SK-N-SH (cell line): ENCODE data around the gene SRGAP3. TPM values are rescaled to one million over a fixed set of nuclear protein-coding genes. Genes with fewer than 3 reads are reported as not detected.

ENCODE experiments used
- CTCF ChIA-PET: fragments of 300-600, 350-600 bp; formaldehyde crosslinking; extraction: SDS; loops from one replicate; lab custom pipeline; 2021; lab: Yijun Ruan, JAX
- POLR2A ChIA-PET: fragments of 350-600 bp; sonication (Branson Sonifier 250); formaldehyde crosslinking; extraction: SDS; loops from one replicate; lab custom pipeline; 2020; ENCODE audit warnings: antibody characterized with exemption, inconsistent platforms; lab: Yijun Ruan, JAX
- DNase-seq: peaks from one replicate; pipeline ENCODE4 v3.0.0; 2012
- H2AFZ ChIP-seq: fragments of 200-600 bp; sonication (generic); 2 replicates; pipeline ENCODE4 v1.8.1; 2016; ENCODE audit warnings: antibody characterized with exemption, mild to moderate bottlenecking, low read depth
- H3F3A ChIP-seq: fragments of 200-600 bp; sonication (generic); replicated peaks from 2 replicates; pipeline ENCODE3; 2016; ENCODE audit warnings: antibody characterized with exemption, mild to moderate bottlenecking; ENCODE audit not compliant: insufficient read depth
- H3K27ac ChIP-seq, 2 experiments: fragments of 200-500 bp in 1 of 2; fragments of 200-600 bp in 1 of 2; sonication (Bioruptor generic) in 1 of 2; sonication (generic), shearing (Covaris generic) in 1 of 2; 2 replicates each; pipeline versions ENCODE4 v1.5.1 to v1.6.1; 2014 to 2016; ENCODE audit warnings: low read depth in 2 of 2, inconsistent platforms in 1 of 2, low read length in 1 of 2, mild to moderate bottlenecking in 1 of 2, mixed read lengths in 1 of 2
- H3K27me3 ChIP-seq: fragments of 200-600 bp; sonication (generic), shearing (Covaris generic); 2 replicates; pipeline ENCODE4 v1.6.1; 2016; ENCODE audit warnings: mixed run types; ENCODE audit not compliant: insufficient read depth
- H3K36me3 ChIP-seq, 2 experiments: fragments of 200-500 bp in 1 of 2; fragments of 200-600 bp in 1 of 2; sonication (Bioruptor generic) in 1 of 2; sonication (generic) in 1 of 2; replicated peaks in 1 of 2; 2 replicates each; pipeline versions ENCODE3 to v1.5.1; 2014 to 2016; ENCODE audit warnings: low read length in 1 of 2, mild to moderate bottlenecking in 1 of 2; ENCODE audit not compliant: insufficient read depth in 2 of 2, control insufficient read depth in 1 of 2
- H3K4me1 ChIP-seq, 2 experiments: fragments of 200-500 bp in 1 of 2; fragments of 200-600 bp in 1 of 2; sonication (Bioruptor generic) in 1 of 2; sonication (generic), shearing (Covaris generic) in 1 of 2; 2 replicates each; pipeline versions ENCODE4 v1.5.1 to v1.6.1; 2014 to 2016; ENCODE audit warnings: low read depth in 1 of 2, low read length in 1 of 2, mixed run types in 1 of 2; ENCODE audit not compliant: insufficient read depth in 2 of 2, control insufficient read depth in 1 of 2
- H3K4me2 ChIP-seq: fragments of 200-600 bp; sonication (generic), shearing (Covaris generic); 2 replicates; pipeline ENCODE4 v1.6.1; 2017; ENCODE audit warnings: mixed run types
- H3K4me3 ChIP-seq, 2 experiments: fragments of 200-500 bp in 1 of 2; fragments of 200-600 bp in 1 of 2; sonication (Bioruptor generic) in 1 of 2; sonication (generic), shearing (Covaris generic) in 1 of 2; 2 replicates each; pipeline versions ENCODE4 v1.5.1 to v1.8.1; 2014 to 2016; ENCODE audit warnings: low read depth in 2 of 2, inconsistent platforms in 1 of 2, low read length in 1 of 2, mild to moderate bottlenecking in 1 of 2, mixed read lengths in 1 of 2, moderate library complexity in 1 of 2
- H3K79me2 ChIP-seq: fragments of 200-600 bp; sonication (generic); 2 replicates; pipeline ENCODE4 v1.8.1; 2017; ENCODE audit warnings: mild to moderate bottlenecking; ENCODE audit not compliant: insufficient read depth
- H3K9ac ChIP-seq: fragments of 200-600 bp; sonication (generic); 2 replicates; pipeline ENCODE4 v1.6.1; 2017; ENCODE audit warnings: mixed run types
- H3K9me2 ChIP-seq: fragments of 200-600 bp; sonication (generic); 2 replicates; pipeline ENCODE4 v1.6.1; 2017; ENCODE audit warnings: mixed run types
- H3K9me3 ChIP-seq: fragments of 200-600 bp; sonication (generic); 2 replicates; pipeline ENCODE4 v1.6.1; 2017; ENCODE audit warnings: mixed run types, mild to moderate bottlenecking, moderate library complexity
- H4K20me1 ChIP-seq: fragments of 200-600 bp; sonication (generic); 2 replicates; pipeline ENCODE4 v1.6.1; 2017; ENCODE audit warnings: mild to moderate bottlenecking, mixed run types; ENCODE audit not compliant: insufficient read depth
- CTCF ChIP-seq: fragments of 200-600 bp; sonication (generic); IDR thresholded peaks from 2 replicates; pipeline ENCODE4 v1.6.1; 2017; ENCODE audit warnings: antibody characterized with exemption, mild to moderate bottlenecking, moderate library complexity
- ELF1 ChIP-seq: IDR thresholded peaks from 2 replicates; pipeline ENCODE4 v1.4.0; 2012
- FOXJ3 ChIP-seq: sonication (generic); formaldehyde crosslinking; IDR thresholded peaks from 2 replicates; pipeline ENCODE4 v1.5.1; 2020; ENCODE audit warnings: mild to moderate bottlenecking, missing genetic modification reagents
- JUND ChIP-seq: IDR thresholded peaks from 2 replicates; pipeline ENCODE4 v1.4.0; 2012
- MEF2A ChIP-seq: IDR thresholded peaks from 2 replicates; pipeline ENCODE4 v1.4.0; 2012; ENCODE audit warnings: low read depth, borderline replicate concordance
- MXI1 ChIP-seq: IDR thresholded peaks from 2 replicates; pipeline ENCODE4 v1.6.1; 2012; ENCODE audit warnings: mild to moderate bottlenecking, low read depth, low read length, improper control_type of control experiment
- NRF1 ChIP-seq: IDR thresholded peaks from 2 replicates; pipeline ENCODE4 v1.6.1; 2012; ENCODE audit warnings: low read depth, mild to moderate bottlenecking, low read length
- PBX3 ChIP-seq: IDR thresholded peaks from 2 replicates; pipeline ENCODE4; 2012
- RFX5 ChIP-seq: IDR thresholded peaks from 2 replicates; pipeline ENCODE4 v1.6.1; 2012; ENCODE audit warnings: mild to moderate bottlenecking, improper control_type of control experiment, low read length
- SIN3A ChIP-seq: IDR thresholded peaks from 2 replicates; pipeline ENCODE4 v1.6.1; 2012; ENCODE audit warnings: low read depth, mild to moderate bottlenecking, low read length, moderate library complexity, borderline replicate concordance
- TCF12 ChIP-seq: IDR thresholded peaks from 2 replicates; pipeline ENCODE4 v1.4.0; 2012
- TEAD4 ChIP-seq: IDR thresholded peaks from 2 replicates; pipeline ENCODE4 v1.4.0; 2012; ENCODE audit warnings: mild to moderate bottlenecking, borderline replicate concordance; ENCODE audit not compliant: insufficient read depth
- YY1 ChIP-seq: IDR thresholded peaks from 2 replicates; pipeline ENCODE4 v1.4.0; 2012; ENCODE audit warnings: low read depth, mild to moderate bottlenecking
- WGBS: methylation state at CpG from one replicate; pipeline ENCODE4 v1.1.6; 2017; ENCODE audit warnings: low lambda C conversion rate; 5-methylcytosine and 5-hydroxymethylcytosine counted together
- polyA plus RNA-seq, 3 experiments: library from polyadenylated mRNA; depleted of rRNA; stranded (reverse); fragments of >200 nt; gene quantifications; 2 replicates each; pipeline ENCODE4 v1.2.3, GENCODE V29; 2012

The SRGAP3 gene
- polyA plus RNA-seq, 1 of the 3 experiments (the other 2 are of a cell fraction) = 2.8 TPM

GRCh38 chr3:9183811-9184460 lies 65.5 kb downstream of the SRGAP3 start:
- no peaks in the 10 kb centered on the region for H3F3A ChIP-seq
- no peak overlapping the region for H3K27ac ChIP-seq
- H3K4me1 ChIP-seq = peaks cover 0 to 6% of the 10 kb centered on the region in 2 experiments; a peak in 1 of 4 replicates
- TF ChIP-seq FOXJ3 (CRISPR knock-in tag) = no peak
- no peak for TF ChIP-seq NRF1
- peak; percentile 83; the same call in 1 of the 2 replicates for TF ChIP-seq RFX5
- WGBS = 65% methylated on average over 10 of the region's 10 CpGs
- H4K20me1 ChIP-seq = no peaks in the 10 kb centered on the region
- ChIA-PET CTCF (no interaction called here), POLR2A (no interaction called here)
- H3K79me2 ChIP-seq = no peaks in the 10 kb centered on the region
- H3K9ac ChIP-seq = no peak overlapping the region
- no peak for DNase-seq
- H3K36me3 ChIP-seq = no peaks in the 10 kb centered on the region
- H3K4me2 ChIP-seq = no peak overlapping the region
- H3K27me3 ChIP-seq = no peaks in the 10 kb centered on the region
- H3K9me3 ChIP-seq = no peaks in the 10 kb centered on the region
- H2AFZ ChIP-seq = no peak overlapping the region
- H3K9me2 ChIP-seq = no peaks in the 10 kb centered on the region
- no peak overlapping the region for H3K4me3 ChIP-seq

GRCh38 chr3:9183011-9183410 lies 66.4 kb downstream of the SRGAP3 start:
- WGBS = 66% methylated on average over 3 of the region's 3 CpGs
- CTCF ChIA-PET = no interaction called here
- H3K4me2 ChIP-seq = no peak overlapping the region
- DNase-seq = no peak
- H2AFZ ChIP-seq = no peak overlapping the region
- H3K79me2 ChIP-seq = no peaks in the 10 kb centered on the region
- no peaks in the 10 kb centered on the region for H3K9me3 ChIP-seq
- no peaks in the 10 kb centered on the region for H3F3A ChIP-seq
- H4K20me1 ChIP-seq = no peaks in the 10 kb centered on the region
- no peak for TF ChIP-seq MEF2A
- TF ChIP-seq TEAD4 = no peak
- no peak for TF ChIP-seq JUND
- TF ChIP-seq ELF1 = no peak
- no peak for TF ChIP-seq PBX3
- no peak for TF ChIP-seq MXI1
- no peak for TF ChIP-seq YY1
- no peak for TF ChIP-seq SIN3A
- no peak for TF ChIP-seq TCF12
- TF ChIP-seq CTCF = no peak
- TF ChIP-seq, all 33 proteins: peak for 0
- Histone ChIP-seq H3K4me3 (no peak overlapping the region), H3K27ac (no peak overlapping the region), H3K9ac (no peak overlapping the region), H3K36me3 (no peaks in the 10 kb centered on the region), H3K4me1 (peaks cover 0 to 6% of the 10 kb centered on the region in 2 experiments; a peak in 1 of 4 replicates), H3K9me2 (no peaks in the 10 kb centered on the region), H3K27me3 (no peaks in the 10 kb centered on the region)
- POLR2A ChIA-PET = no interaction called here
